NT2/D1 (cell line): ENCODE results near the gene ORC6.

Experiments used
- DNase-seq: peaks from one replicate; pipeline ENCODE4 v3.0.0-alpha.2; 2011; ENCODE audit warnings: low read depth, low spot score
- H3K27me3 ChIP-seq: 2 replicates; pipeline ENCODE4 v1.6.0; 2011; ENCODE audit warnings: mild to moderate bottlenecking; ENCODE audit not compliant: insufficient read length, insufficient read depth
- H3K36me3 ChIP-seq: 2 replicates; pipeline ENCODE4 v1.6.1; 2011; ENCODE audit warnings: mild to moderate bottlenecking, low read length, mixed read lengths; ENCODE audit not compliant: insufficient read depth, insufficient read length
- H3K4me1 ChIP-seq: 2 replicates; pipeline ENCODE4 v1.5.1; 2011; ENCODE audit not compliant: insufficient read depth, insufficient read length
- H3K4me3 ChIP-seq: 2 replicates; pipeline ENCODE4 v1.5.1; 2011; ENCODE audit warnings: low read depth; ENCODE audit not compliant: insufficient read length
- H3K9ac ChIP-seq: 2 replicates; pipeline ENCODE4 v1.6.0; 2011; ENCODE audit warnings: low read depth; ENCODE audit not compliant: insufficient read length
- H3K9me3 ChIP-seq: 2 replicates; pipeline ENCODE4 v1.5.1; 2011; ENCODE audit warnings: mild to moderate bottlenecking, low read length; ENCODE audit not compliant: insufficient read depth
- SUZ12 ChIP-seq: IDR thresholded peaks from 2 replicates; pipeline ENCODE4 v1.6.1; 2011; ENCODE audit not compliant: insufficient read length, insufficient read depth; ENCODE audit errors: extremely low read depth
- YY1 ChIP-seq: IDR thresholded peaks from 2 replicates; pipeline ENCODE4 v1.6.1; 2011; ENCODE audit not compliant: insufficient read length, insufficient read depth
- ZNF274 ChIP-seq: IDR thresholded peaks from 2 replicates; pipeline ENCODE4 v1.6.1; 2011; ENCODE audit warnings: mild to moderate bottlenecking, low read depth, low read length

The ORC6 gene

GRCh38 chr16:46728806-46729205, 39.3 kb downstream of the ORC6 start:
- Histone ChIP-seq H3K27me3 (no peaks in the 10 kb centered on the region), H3K36me3 (no peaks in the 10 kb centered on the region), H3K9ac (no peak overlapping the region), H3K4me1 (no peaks in the 10 kb centered on the region), H3K9me3 (peaks cover 21% of the 10 kb centered on the region), H3K4me3 (no peak overlapping the region)
- no peak for TF ChIP-seq ZNF274
- no peak for TF ChIP-seq SUZ12
- TF ChIP-seq YY1, result no peak
- no peak for DNase-seq

- no peak for DNase-seq
- Histone ChIP-seq H3K9me3 (peaks cover 15% of the 10 kb centered on the region), H3K27me3 (no peaks in the 10 kb centered on the region), H3K9ac (no peak overlapping the region), H3K4me3 (no peak overlapping the region), H3K4me1 (no peaks in the 10 kb centered on the region), H3K36me3 (no peaks in the 10 kb centered on the region)
- TF ChIP-seq YY1 (no peak), ZNF274 (no peak), SUZ12 (no peak)
These were observed 40.0 kb downstream of the ORC6 start for GRCh38 chr16:46729326-46729995.

GRCh38 chr16:46730126-46730525, 40.7 kb downstream of the ORC6 start:
- H3K36me3 ChIP-seq, result no peaks in the 10 kb centered on the region
- peaks cover 8% of the 10 kb centered on the region for H3K9me3 ChIP-seq
- H3K4me3 ChIP-seq, result no peak overlapping the region
- DNase-seq, result no peak
- no peak overlapping the region for H3K9ac ChIP-seq
- TF ChIP-seq SUZ12, result no peak
- no peaks in the 10 kb centered on the region for H3K4me1 ChIP-seq
- H3K27me3 ChIP-seq, result no peaks in the 10 kb centered on the region

- no peak overlapping the region for H3K4me3 ChIP-seq
- H3K9me3 ChIP-seq, result no peaks in the 10 kb centered on the region
- no peak for DNase-seq
- TF ChIP-seq ZNF274 (no peak), SUZ12 (no peak), YY1 (no peak)
- H3K36me3 ChIP-seq, result no peaks in the 10 kb centered on the region
- no peaks in the 10 kb centered on the region for H3K4me1 ChIP-seq
- H3K9ac ChIP-seq, result no peak overlapping the region
- peaks cover 4% of the 10 kb centered on the region for H3K27me3 ChIP-seq
These were observed 41.6 kb downstream of the ORC6 start for GRCh38 chr16:46730801-46731690.

GRCh38 chr16:46731691-46732555, 42.5 kb downstream of the ORC6 start:
- TF ChIP-seq ZNF274 (no peak), SUZ12 (no peak), YY1 (no peak)
- Histone ChIP-seq H3K9me3 (no peaks in the 10 kb centered on the region), H3K36me3 (no peaks in the 10 kb centered on the region), H3K27me3 (peaks cover 4% of the 10 kb centered on the region), H3K9ac (no peak overlapping the region), H3K4me3 (no peak overlapping the region), H3K4me1 (no peaks in the 10 kb centered on the region)
- no peak for DNase-seq

- Histone ChIP-seq H3K36me3 (no peaks in the 10 kb centered on the region), H3K27me3 (peaks cover 4% of the 10 kb centered on the region), H3K4me1 (peaks cover 3% of the 10 kb centered on the region), H3K9me3 (no peaks in the 10 kb centered on the region), H3K9ac (no peak overlapping the region), H3K4me3 (no peak overlapping the region)
- no peak for TF ChIP-seq SUZ12
- no peak for TF ChIP-seq ZNF274
- TF ChIP-seq YY1, result no peak
- no peak for DNase-seq
These were observed 43.1 kb downstream of the ORC6 start for GRCh38 chr16:46732561-46732960.
